IPS-18a (cell line): ENCODE data around the gene ANKUB1.

Experiments used
- H3K27ac ChIP-seq: one replicate; pipeline ENCODE4 v1.5.1; 2013; ENCODE audit warnings: low read length
- H3K27me3 ChIP-seq: one replicate; pipeline ENCODE4 v1.6.1; 2013; ENCODE audit warnings: mild to moderate bottlenecking, low read length; ENCODE audit not compliant: control insufficient read depth, insufficient read depth
- H3K36me3 ChIP-seq: one replicate; pipeline ENCODE4 v1.6.1; 2013; ENCODE audit warnings: low read depth, low read length; ENCODE audit not compliant: control insufficient read depth
- H3K4me1 ChIP-seq: one replicate; pipeline ENCODE4 v1.6.1; 2013; ENCODE audit warnings: low read depth, low read length; ENCODE audit not compliant: control insufficient read depth
- H3K4me3 ChIP-seq: one replicate; pipeline ENCODE4 v1.5.1; 2013; ENCODE audit warnings: low read length
- H3K9ac ChIP-seq: one replicate; pipeline ENCODE4 v1.6.1; 2013; ENCODE audit warnings: mild to moderate bottlenecking, low read length, moderate library complexity
- H3K9me3 ChIP-seq: one replicate; pipeline ENCODE4 v1.6.1; 2013; ENCODE audit warnings: low read depth, low read length; ENCODE audit not compliant: control insufficient read depth

Gene ANKUB1

GRCh38 chr3:149726716-149727407 lies 65.5 kb downstream of the ANKUB1 start:
- Histone ChIP-seq H3K9ac (no peak overlapping the region), H3K36me3 (no peaks in the 10 kb centered on the region), H3K9me3 (no peaks in the 10 kb centered on the region), H3K4me1 (no peaks in the 10 kb centered on the region), H3K27ac (no peak overlapping the region), H3K27me3 (no peaks in the 10 kb centered on the region), H3K4me3 (no peak overlapping the region)

GRCh38 chr3:149723781-149724180 lies 68.6 kb downstream of the ANKUB1 start:
- H3K27ac ChIP-seq = no peak overlapping the region
- H3K27me3 ChIP-seq = no peaks in the 10 kb centered on the region
- H3K9me3 ChIP-seq = peaks cover 9% of the 10 kb centered on the region
- no peak overlapping the region for H3K9ac ChIP-seq
- H3K36me3 ChIP-seq = no peaks in the 10 kb centered on the region
- no peak overlapping the region for H3K4me3 ChIP-seq
- no peaks in the 10 kb centered on the region for H3K4me1 ChIP-seq

- Histone ChIP-seq H3K36me3 (no peaks in the 10 kb centered on the region), H3K4me1 (no peaks in the 10 kb centered on the region), H3K9ac (no peak overlapping the region), H3K9me3 (peaks cover 9% of the 10 kb centered on the region), H3K4me3 (no peak overlapping the region), H3K27ac (no peak overlapping the region), H3K27me3 (no peaks in the 10 kb centered on the region)
Measured at GRCh38 chr3:149720918-149721317, 71.4 kb downstream of the ANKUB1 start.

GRCh38 chr3:149717391-149718056 lies 74.8 kb downstream of the ANKUB1 start:
- Histone ChIP-seq H3K9me3 (peaks cover 9% of the 10 kb centered on the region), H3K4me1 (no peaks in the 10 kb centered on the region), H3K36me3 (no peaks in the 10 kb centered on the region), H3K4me3 (no peak overlapping the region), H3K27me3 (no peaks in the 10 kb centered on the region), H3K9ac (no peak overlapping the region), H3K27ac (no peak overlapping the region)

GRCh38 chr3:149716984-149717383 lies 75.4 kb downstream of the ANKUB1 start:
- Histone ChIP-seq H3K36me3 (no peaks in the 10 kb centered on the region), H3K4me1 (no peaks in the 10 kb centered on the region), H3K4me3 (no peak overlapping the region), H3K9me3 (peaks cover 9% of the 10 kb centered on the region), H3K27ac (no peak overlapping the region), H3K27me3 (no peaks in the 10 kb centered on the region), H3K9ac (no peak overlapping the region)

GRCh38 chr3:149715247-149715646 lies 77.1 kb downstream of the ANKUB1 start:
- Histone ChIP-seq H3K9ac (no peak overlapping the region), H3K9me3 (peaks cover 4% of the 10 kb centered on the region), H3K27ac (no peak overlapping the region), H3K27me3 (no peaks in the 10 kb centered on the region), H3K36me3 (no peaks in the 10 kb centered on the region), H3K4me3 (no peak overlapping the region), H3K4me1 (no peaks in the 10 kb centered on the region)

- Histone ChIP-seq H3K9me3 (no peaks in the 10 kb centered on the region), H3K4me3 (no peak overlapping the region), H3K27ac (no peak overlapping the region), H3K27me3 (no peaks in the 10 kb centered on the region), H3K4me1 (no peaks in the 10 kb centered on the region), H3K36me3 (no peaks in the 10 kb centered on the region), H3K9ac (no peak overlapping the region)
Measured at GRCh38 chr3:149713730-149714654, 78.4 kb downstream of the ANKUB1 start.
